HG03442 (cell line): Measurements from ENCODE around the gene SUZ12.
"Not testable (repeated sequence)": the region's sequence is repeated elsewhere in the genome, so short reads cannot be mapped to it uniquely, and the experiment has no call there.

Experiments
- ATAC-seq: cut with Tn5 transposase; IDR thresholded peaks from one replicate; pipeline ENCODE4 v1.9.1; 2021; ENCODE audit warnings: mild to moderate bottlenecking, moderate library complexity; ENCODE audit not compliant: unreplicated experiment

SUZ12 gene

GRCh38 chr17:32033812-32034211 is 97.0 kb downstream of the SUZ12 start:
- ATAC-seq, result not testable (repeated sequence)

GRCh38 chr17:32040246-32040645 is 103.4 kb downstream of the SUZ12 start:
- ATAC-seq, result not testable (repeated sequence)

- not testable (repeated sequence) for ATAC-seq
These were observed 104.6 kb downstream of the SUZ12 start for GRCh38 chr17:32041306-32041875.

- ATAC-seq, result not testable (repeated sequence)
These were observed 105.5 kb downstream of the SUZ12 start for GRCh38 chr17:32042266-32042665.

GRCh38 chr17:32045611-32046010 is 108.8 kb downstream of the SUZ12 start:
- not testable (repeated sequence) for ATAC-seq

- ATAC-seq, result not testable (repeated sequence)
These were observed 110.9 kb downstream of the SUZ12 start for GRCh38 chr17:32047663-32048062.
